ENCODE data around the gene DDX41.

The DDX41 gene

DNA sequence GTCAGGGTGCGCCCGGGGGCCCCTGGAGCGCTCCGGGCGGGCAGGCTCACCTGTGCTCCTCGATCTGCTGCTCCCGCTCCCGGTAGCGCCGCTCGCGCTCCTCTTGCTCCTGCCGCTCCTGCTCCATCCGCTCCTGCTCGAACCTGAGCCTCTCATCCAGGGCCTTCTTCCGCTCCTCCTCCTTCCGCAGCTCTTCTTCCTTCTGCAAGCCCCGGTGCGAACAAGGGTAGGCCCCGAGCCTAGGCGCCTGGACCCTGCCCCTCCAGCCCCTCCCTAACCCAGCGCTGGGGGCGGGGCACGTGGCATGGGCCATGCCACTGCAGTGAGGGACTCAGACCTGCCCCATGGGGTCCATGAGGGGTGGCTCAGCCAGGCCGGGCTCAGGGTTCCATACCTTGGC is 49.9 kb downstream of the DDX41 start:
- Mint-ChIP-seq H3K9me3 (no peaks in the 10 kb centered on the region), H3K27ac (no peak overlapping the region), H3K4me1 (peaks cover 6% of the 10 kb centered on the region), H3K27me3 (peaks cover 16% of the 10 kb centered on the region), H3K4me3 (no peak overlapping the region), H3K36me3 (no peaks in the 10 kb centered on the region)
- ATAC-seq = peak; percentile 42

DNA sequence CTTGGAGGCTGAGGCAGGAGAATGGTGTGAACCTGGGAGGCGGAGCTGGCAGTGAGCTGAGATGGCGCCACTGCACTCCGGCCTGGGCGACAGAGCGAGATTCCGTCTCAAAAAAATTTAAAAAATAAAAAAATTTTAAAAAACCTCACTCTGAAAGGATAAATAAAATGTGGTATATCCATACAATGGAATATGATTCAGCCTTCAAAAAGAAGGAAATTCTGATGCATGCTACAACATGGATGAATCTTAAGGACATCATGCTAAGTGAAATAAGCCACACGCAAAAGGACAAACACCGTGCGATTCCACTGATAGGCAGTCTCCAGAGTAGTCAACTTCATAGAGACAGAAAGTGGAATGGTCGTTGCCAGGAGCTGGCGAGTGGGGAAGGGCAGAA is 51.7 kb downstream of the DDX41 start:
- no peak overlapping the region for H3K4me3 Mint-ChIP-seq
- no peak for ATAC-seq
- H3K4me1 Mint-ChIP-seq = peaks cover 6% of the 10 kb centered on the region
- no peak overlapping the region for H3K27ac Mint-ChIP-seq
- H3K36me3 Mint-ChIP-seq = no peaks in the 10 kb centered on the region
- H3K9me3 Mint-ChIP-seq = no peaks in the 10 kb centered on the region
- H3K27me3 Mint-ChIP-seq = peaks cover 16% of the 10 kb centered on the region

DNA sequence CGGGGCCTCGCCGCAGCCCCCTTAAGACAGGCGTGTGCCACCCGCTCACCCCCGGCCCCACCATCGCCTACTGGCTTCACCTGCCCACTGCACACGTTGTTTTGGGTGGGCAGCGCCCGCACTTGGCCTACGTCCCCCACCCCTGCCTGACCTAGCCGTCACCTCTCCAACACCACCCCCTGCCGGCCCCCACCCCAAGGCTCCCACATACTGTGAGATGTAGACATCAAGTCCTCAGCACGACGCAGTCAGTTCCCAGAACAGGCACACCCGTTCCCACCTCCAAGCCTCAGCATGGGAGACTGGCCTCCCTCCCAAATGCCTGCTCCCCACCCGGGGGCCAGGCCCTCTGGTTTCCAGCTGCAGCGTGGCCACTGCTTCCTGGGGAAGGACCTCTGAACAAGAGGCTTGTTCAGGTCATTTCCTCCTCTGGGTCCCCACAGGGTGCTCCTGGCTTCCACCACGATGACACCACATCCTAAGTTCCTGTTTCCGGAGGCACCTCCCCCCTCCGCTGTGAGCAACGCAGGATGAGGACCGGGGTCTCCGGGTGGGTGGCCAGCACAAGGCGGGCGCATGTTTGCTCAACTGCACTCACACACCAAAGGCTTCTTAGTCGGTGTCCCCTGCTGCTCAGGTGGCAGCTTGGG is 54.6 kb downstream of the DDX41 start:
- no peaks in the 10 kb centered on the region for H3K36me3 Mint-ChIP-seq
- no peaks in the 10 kb centered on the region for H3K9me3 Mint-ChIP-seq
- ATAC-seq = no peak
- H3K27ac Mint-ChIP-seq = no peak overlapping the region
- peaks cover 9% of the 10 kb centered on the region for H3K27me3 Mint-ChIP-seq
- H3K4me1 Mint-ChIP-seq = peaks cover 11% of the 10 kb centered on the region
- H3K4me3 Mint-ChIP-seq = no peak overlapping the region

Data from stimulated activated memory B cell treated with anti-CD40 and anti-IgM and Interleukin-4, amounts not matched to agents 10 μg/mL and 1 μg/mL and 100 μg/mL, for 72 hours (primary cell).